Cerebellar cortex (tissue), 1 donor: ENCODE measurements around the gene POP7.

ENCODE experiments used
- DNase-seq: peaks from one replicate; pipeline ENCODE4 v3.0.0-alpha.2; 2015; ENCODE audit warnings: low spot score

Gene POP7

GRCh38 chr7:100726996-100727761 lies 21.3 kb downstream of the POP7 start:
- no peak for DNase-seq

DNA sequence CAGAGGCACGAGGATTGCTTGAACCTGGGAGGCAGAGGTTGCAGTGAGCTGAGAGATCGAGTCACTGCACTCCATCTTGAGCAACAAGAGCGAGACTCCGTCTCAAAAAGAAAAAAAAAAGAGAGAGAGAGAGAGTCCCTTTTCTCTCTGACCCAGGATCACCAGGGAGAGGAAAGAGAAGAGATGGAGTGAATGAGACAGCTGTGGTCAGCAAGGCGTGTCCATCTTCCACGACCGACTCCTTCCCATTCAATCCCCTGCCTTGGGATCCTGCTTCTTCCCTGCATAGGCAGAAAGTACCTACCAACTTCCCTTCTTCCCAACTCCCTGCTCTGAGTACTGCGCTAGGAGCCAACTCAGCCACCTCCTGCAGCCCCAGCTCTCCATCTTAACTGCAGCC lies 22.3 kb downstream of the POP7 start:
- peak; percentile 7 for DNase-seq

GRCh38 chr7:100730136-100730800 lies 24.3 kb downstream of the POP7 start:
- DNase-seq = no peak

GRCh38 chr7:100731937-100732636 lies 26.2 kb downstream of the POP7 start:
- no peak for DNase-seq

- no peak for DNase-seq
Measured at GRCh38 chr7:100735730-100736129, 29.8 kb downstream of the POP7 start.

GRCh38 chr7:100736671-100737070 lies 30.8 kb downstream of the POP7 start:
- no peak for DNase-seq

GRCh38 chr7:100739934-100740333 lies 34.0 kb downstream of the POP7 start:
- DNase-seq = no peak

- no peak for DNase-seq
Measured at GRCh38 chr7:100744605-100745004, 38.7 kb downstream of the POP7 start.

- DNase-seq = no peak
Measured at GRCh38 chr7:100745184-100745583, 39.3 kb downstream of the POP7 start.

- DNase-seq = no peak
Measured at GRCh38 chr7:100752994-100753393, 47.1 kb downstream of the POP7 start.

GRCh38 chr7:100753750-100754149 lies 47.8 kb downstream of the POP7 start:
- DNase-seq = no peak
